NCI-H526 treated with DMSO at 0.1 percent for 48 hours (cell line): ENCODE data around the gene CSN3.

ENCODE experiments used
- DNase-seq: peaks from one replicate; lab custom pipeline; 2025; lab: John Stamatoyannopoulos, UW

CSN3 gene

GRCh38 chr4:70297576-70297975 is 55.2 kb downstream of the CSN3 start:
- DNase-seq: no peak

- DNase-seq: no peak
Observed at GRCh38 chr4:70298051-70298450, 55.7 kb downstream of the CSN3 start.

GRCh38 chr4:70299643-70300042 is 57.2 kb downstream of the CSN3 start:
- DNase-seq: no peak

- no peak for DNase-seq
Observed at GRCh38 chr4:70300215-70300614, 57.8 kb downstream of the CSN3 start.
